CD14-positive monocyte (primary cell): ENCODE measurements around the gene BMPR1B. TPM values are rescaled to one million over a fixed set of nuclear protein-coding genes. Genes with fewer than 3 reads are reported as not detected.

Experiments used
- DNase-seq, 3 donors: peaks; one replicate each; pipeline ENCODE4 v3.0.0-alpha.2; 2011 to 2022
- H2AFZ ChIP-seq: 2 replicates; pipeline ENCODE4 v1.6.0; 2012; ENCODE audit warnings: mild to moderate bottlenecking, low read depth, low read length, inconsistent platforms; ENCODE audit not compliant: insufficient read depth, poor library complexity, severe bottlenecking
- H3K27ac ChIP-seq, 2 donors: 1 replicate in 1 of 2; 2 replicates in 1 of 2; pipeline ENCODE4 v1.5.1; 2012 to 2013; ENCODE audit warnings: low read length in 2 of 2, control low read depth in 1 of 2, inconsistent platforms in 1 of 2, low read depth in 1 of 2, mild to moderate bottlenecking in 1 of 2
- H3K27me3 ChIP-seq, 2 donors: one replicate each; pipeline versions ENCODE4 v1.6.0 to v1.6.1; 2011 to 2013; ENCODE audit warnings: low read length in 2 of 2; ENCODE audit not compliant: control insufficient read depth in 2 of 2, insufficient read depth in 2 of 2
- H3K36me3 ChIP-seq, 2 donors: replicated peaks in 1 of 2; 1 replicate in 1 of 2; 2 replicates in 1 of 2; pipeline versions ENCODE4 v1.5.1 to v1.6.1; 2012 to 2013; ENCODE audit warnings: low read length in 2 of 2, control low read depth in 1 of 2, inconsistent platforms in 1 of 2, mild to moderate bottlenecking in 1 of 2; ENCODE audit not compliant: insufficient read depth in 2 of 2, control insufficient read depth in 1 of 2
- H3K4me1 ChIP-seq, 2 donors: 1 replicate in 1 of 2; 2 replicates in 1 of 2; pipeline versions ENCODE4 v1.5.1 to v1.6.1; 2012 to 2013; ENCODE audit warnings: low read length in 2 of 2, control low read depth in 1 of 2, inconsistent platforms in 1 of 2, mild to moderate bottlenecking in 1 of 2, moderate library complexity in 1 of 2; ENCODE audit not compliant: insufficient read depth in 2 of 2, control insufficient read depth in 1 of 2
- H3K4me2 ChIP-seq: replicated peaks from 2 replicates; pipeline ENCODE3; 2012; ENCODE audit warnings: low read length, moderate library complexity, mild to moderate bottlenecking; ENCODE audit not compliant: poor library complexity, severe bottlenecking; ENCODE audit errors: extremely low read depth
- H3K4me3 ChIP-seq, 3 experiments: fragments of 200-600 bp in 1 of 3; sonication (generic) in 1 of 3; replicated peaks in 1 of 3; 1 replicate in 2 of 3; 2 replicates in 1 of 3; pipeline ENCODE4 v1.5.1; 2011 to 2013; ENCODE audit warnings: low read length in 3 of 3, mild to moderate bottlenecking in 3 of 3, control low read depth in 2 of 3, low read depth in 2 of 3, inconsistent platforms in 1 of 3, moderate library complexity in 1 of 3
- H3K79me2 ChIP-seq: 2 replicates; pipeline ENCODE4 v1.6.0; 2012; ENCODE audit warnings: mild to moderate bottlenecking, control low read depth, inconsistent platforms, low read length, moderate library complexity; ENCODE audit not compliant: insufficient read depth
- H3K9ac ChIP-seq: 2 replicates; pipeline ENCODE4 v1.6.0; 2017; ENCODE audit warnings: low read length, mild to moderate bottlenecking; ENCODE audit not compliant: insufficient read depth, poor library complexity, severe bottlenecking
- H3K9me3 ChIP-seq, 2 donors: replicated peaks in 1 of 2; 1 replicate in 1 of 2; 2 replicates in 1 of 2; pipeline versions ENCODE4 v1.5.1 to v1.6.1; 2012 to 2013; ENCODE audit warnings: low read length in 2 of 2, control low read depth in 1 of 2; ENCODE audit not compliant: control insufficient read depth in 1 of 2, insufficient read depth in 1 of 2
- H4K20me1 ChIP-seq: 2 replicates; pipeline ENCODE4 v1.6.0; 2012; ENCODE audit warnings: mild to moderate bottlenecking, low read length, control low read depth, moderate library complexity; ENCODE audit not compliant: insufficient read depth
- H3K27ac Mint-ChIP-seq, 7 donors: one replicate each; pipeline ENCODE4 v1.8.0; 2020; ENCODE audit warnings: mild to moderate bottlenecking in 7 of 7, mixed read lengths in 7 of 7, moderate library complexity in 6 of 7, inconsistent platforms in 2 of 7
- H3K27me3 Mint-ChIP-seq, 3 donors: one replicate each; pipeline ENCODE4 v1.8.0; 2021 to 2022; ENCODE audit warnings: low read depth in 3 of 3, mild to moderate bottlenecking in 3 of 3, mixed read lengths in 3 of 3, moderate library complexity in 3 of 3, inconsistent platforms in 1 of 3
- H3K36me3 Mint-ChIP-seq, 2 donors: one replicate each; pipeline ENCODE4 v1.8.0; 2020; ENCODE audit warnings: mixed read lengths in 2 of 2, inconsistent platforms in 1 of 2, mild to moderate bottlenecking in 1 of 2
- H3K4me1 Mint-ChIP-seq: one replicate; pipeline ENCODE4 v1.8.0; 2020; ENCODE audit warnings: mild to moderate bottlenecking, mixed read lengths
- H3K4me3 Mint-ChIP-seq, 2 donors: one replicate each; pipeline ENCODE4 v1.8.0; 2020; ENCODE audit warnings: mild to moderate bottlenecking in 2 of 2, mixed read lengths in 2 of 2, moderate library complexity in 1 of 2
- H3K9me3 Mint-ChIP-seq, 7 donors: one replicate each; pipeline ENCODE4 v1.8.0; 2020 to 2022; ENCODE audit warnings: mixed read lengths in 7 of 7, mild to moderate bottlenecking in 6 of 7, moderate library complexity in 6 of 7, inconsistent platforms in 2 of 7
- WGBS: methylation state at CpG from one replicate; pipeline ENCODE4 v1.1.5; 2013; ENCODE audit warnings: missing lambda C conversion rate; ENCODE audit not compliant: insufficient coverage; 5-methylcytosine and 5-hydroxymethylcytosine counted together
- intact Hi-C, 2 donors: fragments of 100-400 bp; cut with micrococcal nuclease; formaldehyde crosslinking; loops; one replicate each; pipeline versions ENCODE4 v1.15.0 to v1.15.1; 2023
- polyA plus RNA-seq, 3 donors: library from polyadenylated mRNA; depleted of rRNA in 1 of 3; unstranded in 2 of 3; stranded (reverse) in 1 of 3; fragments of 300-500 nt in 2 of 3; fragments of >200 nt in 1 of 3; fragmentation: Illumina TruSeq in 2 of 3; gene quantifications; 1 replicate in 2 of 3; 2 replicates in 1 of 3; pipeline ENCODE4 v1.2.3, GENCODE V29; 2012 to 2021
- TF ChIP-seq, protein P1 (sequence below): fragments of 200-600 bp; IDR thresholded peaks from one replicate; pipeline ENCODE4 v1.8.0; 2022; ENCODE audit warnings: antibody characterized with exemption, mild to moderate bottlenecking

BMPR1B gene
- polyA plus RNA-seq, 3 donors = not detected

DNA sequence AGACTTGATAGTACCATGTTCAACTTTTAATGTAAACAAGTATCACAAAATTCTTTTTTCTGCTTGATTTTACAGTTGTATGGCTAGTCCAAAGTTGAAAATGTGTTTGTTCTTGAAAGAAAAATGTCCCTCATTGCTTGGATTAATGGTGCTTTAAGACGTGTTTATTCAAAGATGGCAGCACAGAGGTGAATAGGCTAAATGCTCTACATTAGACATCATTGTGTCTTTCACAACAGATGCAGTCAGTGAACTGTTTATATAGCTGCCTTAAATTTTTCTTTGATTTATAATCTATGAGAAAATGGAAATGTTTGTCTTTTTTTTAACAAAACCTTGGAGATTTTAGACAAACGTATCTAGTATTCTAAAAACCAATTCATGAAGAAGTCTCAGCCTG is 137.3 kb downstream of the BMPR1B start:
- TF ChIP-seq, protein P1, sequence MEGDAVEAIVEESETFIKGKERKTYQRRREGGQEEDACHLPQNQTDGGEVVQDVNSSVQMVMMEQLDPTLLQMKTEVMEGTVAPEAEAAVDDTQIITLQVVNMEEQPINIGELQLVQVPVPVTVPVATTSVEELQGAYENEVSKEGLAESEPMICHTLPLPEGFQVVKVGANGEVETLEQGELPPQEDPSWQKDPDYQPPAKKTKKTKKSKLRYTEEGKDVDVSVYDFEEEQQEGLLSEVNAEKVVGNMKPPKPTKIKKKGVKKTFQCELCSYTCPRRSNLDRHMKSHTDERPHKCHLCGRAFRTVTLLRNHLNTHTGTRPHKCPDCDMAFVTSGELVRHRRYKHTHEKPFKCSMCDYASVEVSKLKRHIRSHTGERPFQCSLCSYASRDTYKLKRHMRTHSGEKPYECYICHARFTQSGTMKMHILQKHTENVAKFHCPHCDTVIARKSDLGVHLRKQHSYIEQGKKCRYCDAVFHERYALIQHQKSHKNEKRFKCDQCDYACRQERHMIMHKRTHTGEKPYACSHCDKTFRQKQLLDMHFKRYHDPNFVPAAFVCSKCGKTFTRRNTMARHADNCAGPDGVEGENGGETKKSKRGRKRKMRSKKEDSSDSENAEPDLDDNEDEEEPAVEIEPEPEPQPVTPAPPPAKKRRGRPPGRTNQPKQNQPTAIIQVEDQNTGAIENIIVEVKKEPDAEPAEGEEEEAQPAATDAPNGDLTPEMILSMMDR = no peak
- H3K4me2 ChIP-seq = no peak overlapping the region
- intact Hi-C loops = no loop called here
- no peak overlapping the region for H3K27ac ChIP-seq
- H3K4me1 Mint-ChIP-seq = no peaks in the 10 kb centered on the region
- H3K27ac Mint-ChIP-seq = no peak overlapping the region
- H3K27me3 ChIP-seq = no peaks in the 10 kb centered on the region
- H3K36me3 ChIP-seq = no peaks in the 10 kb centered on the region
- 60% methylated on average over 1 of the region's 2 CpGs for WGBS
- H3K4me3 ChIP-seq = no peak overlapping the region
- no peaks in the 10 kb centered on the region for H3K79me2 ChIP-seq
- H4K20me1 ChIP-seq = no peaks in the 10 kb centered on the region
- H3K36me3 Mint-ChIP-seq = no peaks in the 10 kb centered on the region
- no peaks in the 10 kb centered on the region for H3K4me1 ChIP-seq
- H3K27me3 Mint-ChIP-seq = peaks cover 0 to 3% (median 0%) of the 10 kb centered on the region in 3 donors
- no peaks in the 10 kb centered on the region for H3K9me3 ChIP-seq
- H2AFZ ChIP-seq = no peak overlapping the region
- no peak for DNase-seq
- peaks cover 0 to 11% (median 4%) of the 10 kb centered on the region in 7 donors for H3K9me3 Mint-ChIP-seq
- H3K9ac ChIP-seq = no peak overlapping the region
- no peak overlapping the region for H3K4me3 Mint-ChIP-seq

DNA sequence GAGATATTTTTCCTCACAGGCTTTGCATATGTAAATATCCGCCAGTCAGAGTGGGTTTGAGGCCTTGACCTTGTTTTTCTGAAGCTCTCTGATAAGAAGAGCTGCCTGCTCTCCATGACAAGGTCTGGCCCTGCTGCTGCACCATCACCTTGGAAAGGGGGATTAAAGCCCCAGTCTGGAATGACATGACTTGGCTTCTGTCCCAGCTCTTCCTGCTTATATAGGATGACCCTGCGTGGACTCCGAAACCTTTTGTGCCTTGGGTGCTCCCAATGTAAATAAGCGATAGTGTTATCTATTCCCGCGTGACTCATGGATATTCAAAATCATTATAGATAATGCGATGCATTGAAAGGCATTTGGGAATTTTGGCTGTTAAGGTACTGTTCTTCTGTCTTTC is 139.3 kb downstream of the BMPR1B start:
- no peak overlapping the region for H3K4me2 ChIP-seq
- peaks cover 0 to 6% (median 3%) of the 10 kb centered on the region in 7 donors for H3K9me3 Mint-ChIP-seq
- intact Hi-C loops = no loop called here

More for the DNA sequence above, 139.3 kb downstream of the BMPR1B start:
- no peak overlapping the region for H3K27ac Mint-ChIP-seq
- H3K27me3 ChIP-seq = no peaks in the 10 kb centered on the region
- no peaks in the 10 kb centered on the region for H3K9me3 ChIP-seq
- H4K20me1 ChIP-seq = no peaks in the 10 kb centered on the region
- H3K4me1 Mint-ChIP-seq = no peaks in the 10 kb centered on the region
- no peak overlapping the region for H3K27ac ChIP-seq
- H3K4me3 Mint-ChIP-seq = no peak overlapping the region
- no peak for DNase-seq
- H3K4me3 ChIP-seq = no peak overlapping the region
- no peaks in the 10 kb centered on the region for H3K4me1 ChIP-seq
- peaks cover 0 to 3% (median 0%) of the 10 kb centered on the region in 3 donors for H3K27me3 Mint-ChIP-seq
- no peaks in the 10 kb centered on the region for H3K36me3 ChIP-seq
- H3K79me2 ChIP-seq = no peaks in the 10 kb centered on the region
- H3K9ac ChIP-seq = no peak overlapping the region
- no peaks in the 10 kb centered on the region for H3K36me3 Mint-ChIP-seq
- no peak overlapping the region for H2AFZ ChIP-seq
- TF ChIP-seq, protein P1 = no peak
- WGBS = 88% methylated on average over 2 of the region's 7 CpGs
